ENCODE measurements around the gene CAPN12.

The CAPN12 gene

DNA sequence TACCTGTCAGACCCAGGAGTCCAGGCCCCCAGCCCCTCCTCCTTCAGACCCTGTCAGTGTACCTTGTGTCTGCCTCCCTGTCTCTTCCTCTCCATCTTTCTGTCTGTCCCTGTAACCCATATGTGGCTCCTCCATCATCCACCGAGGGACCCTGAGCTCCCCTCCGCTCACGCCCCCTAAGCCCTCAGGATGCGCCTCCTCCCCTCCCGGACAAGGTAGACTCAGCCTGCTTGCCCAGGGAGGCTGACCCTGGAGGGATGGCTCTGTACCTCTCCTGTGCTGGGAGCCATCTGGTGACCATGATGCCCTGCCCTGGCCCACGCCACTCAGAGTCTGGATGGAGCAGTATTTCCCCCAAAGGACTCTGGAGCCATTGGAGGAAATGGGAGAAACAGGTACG is 1.0 kb upstream of the CAPN12 start:
- Histone ChIP-seq H3K4me2 (ENCODE audit: low read length) (no peak overlapping the region), H3K9me3 (ENCODE audit: control insufficient read depth, low read length) (no peaks in the 10 kb centered on the region), H3K79me2 (no peaks in the 10 kb centered on the region), H3K4me3 (ENCODE audit: low read depth, low read length) (no peak overlapping the region), H2AFZ (no peak overlapping the region), H3K36me3 (ENCODE audit: control insufficient read depth, insufficient read depth, low read length) (no peaks in the 10 kb centered on the region), H3K9ac (no peak overlapping the region), H3K27me3 (ENCODE audit: control insufficient read depth, insufficient read depth, low read length) (no peaks in the 10 kb centered on the region), H3K4me1 (no peaks in the 10 kb centered on the region), H3K27ac (no peak overlapping the region)
- TF ChIP-seq, protein P1, sequence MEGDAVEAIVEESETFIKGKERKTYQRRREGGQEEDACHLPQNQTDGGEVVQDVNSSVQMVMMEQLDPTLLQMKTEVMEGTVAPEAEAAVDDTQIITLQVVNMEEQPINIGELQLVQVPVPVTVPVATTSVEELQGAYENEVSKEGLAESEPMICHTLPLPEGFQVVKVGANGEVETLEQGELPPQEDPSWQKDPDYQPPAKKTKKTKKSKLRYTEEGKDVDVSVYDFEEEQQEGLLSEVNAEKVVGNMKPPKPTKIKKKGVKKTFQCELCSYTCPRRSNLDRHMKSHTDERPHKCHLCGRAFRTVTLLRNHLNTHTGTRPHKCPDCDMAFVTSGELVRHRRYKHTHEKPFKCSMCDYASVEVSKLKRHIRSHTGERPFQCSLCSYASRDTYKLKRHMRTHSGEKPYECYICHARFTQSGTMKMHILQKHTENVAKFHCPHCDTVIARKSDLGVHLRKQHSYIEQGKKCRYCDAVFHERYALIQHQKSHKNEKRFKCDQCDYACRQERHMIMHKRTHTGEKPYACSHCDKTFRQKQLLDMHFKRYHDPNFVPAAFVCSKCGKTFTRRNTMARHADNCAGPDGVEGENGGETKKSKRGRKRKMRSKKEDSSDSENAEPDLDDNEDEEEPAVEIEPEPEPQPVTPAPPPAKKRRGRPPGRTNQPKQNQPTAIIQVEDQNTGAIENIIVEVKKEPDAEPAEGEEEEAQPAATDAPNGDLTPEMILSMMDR (IDR thresholded peaks at IDR 0.05), result no peak

DNA sequence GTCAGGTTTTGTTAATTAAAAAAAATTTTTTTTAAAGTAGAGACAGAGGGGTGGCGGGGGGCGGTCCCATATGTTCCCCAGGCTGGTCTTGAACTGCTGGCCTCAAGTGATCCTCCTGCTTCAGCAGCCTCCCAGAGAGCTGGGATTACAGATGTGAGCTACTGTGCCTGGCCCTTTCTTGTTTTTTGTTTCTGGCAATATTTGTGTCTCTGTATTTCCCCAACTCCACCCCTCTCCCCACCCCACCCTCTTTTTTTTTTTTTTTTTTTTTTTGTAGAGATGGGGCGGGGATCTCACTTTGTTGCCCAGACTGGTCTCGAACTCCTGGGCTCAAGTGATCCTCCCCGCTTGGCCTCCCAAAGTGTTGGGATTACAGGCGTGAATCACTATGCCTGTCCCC is 600 bp upstream of the CAPN12 start:
- Histone ChIP-seq H3K36me3 (ENCODE audit: control insufficient read depth, insufficient read depth, low read length) (no peaks in the 10 kb centered on the region), H2AFZ (no peak overlapping the region), H3K27me3 (ENCODE audit: control insufficient read depth, insufficient read depth, low read length) (no peaks in the 10 kb centered on the region), H3K4me2 (ENCODE audit: low read length) (no peak overlapping the region), H3K79me2 (no peaks in the 10 kb centered on the region), H3K27ac (no peak overlapping the region), H3K9ac (no peak overlapping the region), H3K9me3 (ENCODE audit: control insufficient read depth, low read length) (no peaks in the 10 kb centered on the region), H3K4me3 (ENCODE audit: low read depth, low read length) (no peak overlapping the region), H3K4me1 (no peaks in the 10 kb centered on the region)
- TF ChIP-seq, protein P1 (IDR thresholded peaks at IDR 0.05), result no peak

DNA sequence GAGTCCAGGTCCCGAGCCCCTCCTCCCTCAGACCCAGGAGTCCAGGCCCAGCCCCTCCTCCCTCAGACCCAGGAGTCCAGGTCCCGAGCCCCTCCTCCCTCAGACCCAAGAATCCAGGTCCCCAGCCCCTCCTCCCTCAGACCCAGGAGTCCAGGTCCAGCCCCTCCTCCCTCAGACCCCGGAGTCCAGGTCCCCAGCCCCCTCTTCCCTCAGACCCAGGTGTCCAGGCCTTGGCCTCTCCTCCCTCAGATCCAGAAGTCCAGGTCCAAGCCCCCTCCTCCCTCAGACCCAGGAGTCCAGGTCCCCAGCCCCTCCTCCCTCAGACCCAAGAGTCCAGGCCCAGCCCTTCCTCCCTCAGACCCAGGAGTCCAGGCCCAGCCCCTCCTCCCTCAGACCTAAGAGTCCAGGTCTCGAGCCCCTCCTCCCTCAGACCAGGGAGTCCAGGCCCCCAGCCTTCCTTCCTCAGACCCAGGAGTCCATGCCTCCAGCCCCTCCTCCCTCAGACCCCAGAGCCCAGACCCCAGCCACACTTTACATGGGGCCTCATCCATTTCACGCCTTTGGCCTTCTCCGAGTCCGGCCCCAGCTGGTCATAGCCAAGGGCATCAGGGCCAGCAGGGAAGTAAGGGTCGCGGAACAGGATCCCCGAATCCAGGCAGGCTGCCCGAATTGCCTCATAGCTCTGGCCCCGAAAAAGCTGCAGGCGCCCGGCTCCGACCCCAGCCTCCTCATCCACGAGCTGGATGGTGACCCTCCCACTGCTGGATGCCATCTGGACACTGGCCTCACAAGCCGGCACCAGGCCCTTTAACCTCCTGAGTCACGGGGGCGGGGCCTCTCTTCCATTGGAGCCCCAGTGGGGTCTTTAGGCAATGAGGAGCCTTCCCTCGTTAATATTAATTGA is 628 bp downstream of the CAPN12 start:
- TF ChIP-seq, protein P1 (IDR thresholded peaks at IDR 0.05), result no peak
- H3K4me3 ChIP-seq (ENCODE audit: low read depth, low read length), result no peak overlapping the region
- H3K79me2 ChIP-seq, result no peaks in the 10 kb centered on the region

DNA sequence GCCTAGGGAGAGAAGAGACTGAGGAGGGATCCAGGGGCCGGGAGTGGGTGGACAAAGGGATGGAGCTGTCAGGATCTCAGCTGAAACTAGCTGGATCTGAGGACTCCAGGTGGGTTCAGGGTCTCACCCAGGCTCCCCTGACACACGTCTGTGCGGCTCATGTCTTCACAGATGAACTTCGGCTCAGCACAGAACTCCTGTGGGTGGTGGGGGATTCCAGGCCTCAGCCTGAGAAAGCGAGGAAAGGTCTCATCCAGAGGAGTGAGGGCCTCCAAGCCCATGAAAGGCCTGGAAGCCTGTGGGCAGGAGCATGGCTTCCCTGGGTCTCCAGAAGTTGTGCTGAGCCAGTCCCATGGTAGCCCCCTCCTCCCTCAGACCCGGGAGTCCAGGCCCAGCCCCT is 1.4 kb downstream of the CAPN12 start:
- Histone ChIP-seq H3K9me3 (ENCODE audit: control insufficient read depth, low read length) (no peaks in the 10 kb centered on the region), H3K4me3 (ENCODE audit: low read depth, low read length) (no peak overlapping the region), H3K79me2 (no peaks in the 10 kb centered on the region), H3K27ac (no peak overlapping the region), H2AFZ (no peak overlapping the region), H3K36me3 (ENCODE audit: control insufficient read depth, insufficient read depth, low read length) (no peaks in the 10 kb centered on the region), H3K4me1 (no peaks in the 10 kb centered on the region), H3K27me3 (ENCODE audit: control insufficient read depth, insufficient read depth, low read length) (no peaks in the 10 kb centered on the region), H3K9ac (no peak overlapping the region), H3K4me2 (ENCODE audit: low read length) (no peak overlapping the region)
- TF ChIP-seq, protein P1 (IDR thresholded peaks at IDR 0.05), result no peak

More for the DNA sequence above, 628 bp downstream of the CAPN12 start:
- Histone ChIP-seq H3K9me3 (ENCODE audit: control insufficient read depth, low read length) (no peaks in the 10 kb centered on the region), H3K4me2 (ENCODE audit: low read length) (no peak overlapping the region), H3K9ac (no peak overlapping the region), H3K27ac (no peak overlapping the region), H3K36me3 (ENCODE audit: control insufficient read depth, insufficient read depth, low read length) (no peaks in the 10 kb centered on the region), H3K27me3 (ENCODE audit: control insufficient read depth, insufficient read depth, low read length) (no peaks in the 10 kb centered on the region), H2AFZ (no peak overlapping the region), H3K4me1 (no peaks in the 10 kb centered on the region)

DNA sequence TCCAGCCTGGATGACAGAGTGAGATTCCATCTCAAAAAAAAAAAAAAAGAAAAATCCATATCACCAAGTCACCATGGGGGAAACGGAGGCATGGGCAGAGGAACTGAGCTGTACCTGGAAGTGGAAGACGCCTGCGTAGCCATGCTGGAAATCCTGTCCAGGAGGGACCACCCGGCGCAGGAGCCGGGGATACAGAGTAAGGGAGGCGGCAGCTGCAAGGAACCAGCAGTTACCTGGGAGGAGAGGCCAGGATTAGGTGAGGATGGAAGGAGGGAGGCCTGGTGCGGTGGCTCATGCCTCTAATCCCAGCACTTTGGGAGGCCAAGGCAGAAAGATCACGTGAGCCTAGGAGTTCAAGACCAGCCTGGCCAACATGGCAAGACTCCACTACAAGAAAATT is 2.0 kb downstream of the CAPN12 start:
- Histone ChIP-seq H3K4me1 (no peaks in the 10 kb centered on the region), H3K9me3 (ENCODE audit: control insufficient read depth, low read length) (no peaks in the 10 kb centered on the region), H3K27ac (no peak overlapping the region), H3K4me2 (ENCODE audit: low read length) (no peak overlapping the region), H3K9ac (no peak overlapping the region), H3K36me3 (ENCODE audit: control insufficient read depth, insufficient read depth, low read length) (no peaks in the 10 kb centered on the region), H3K79me2 (no peaks in the 10 kb centered on the region), H3K27me3 (ENCODE audit: control insufficient read depth, insufficient read depth, low read length) (no peaks in the 10 kb centered on the region), H3K4me3 (ENCODE audit: low read depth, low read length) (no peak overlapping the region), H2AFZ (no peak overlapping the region)
- TF ChIP-seq, protein P1 (IDR thresholded peaks at IDR 0.05), result no peak
